ENCODE results near the gene ADGRF1. TPM values are rescaled to one million over a fixed set of nuclear protein-coding genes. Genes with fewer than 3 reads are reported as not detected.

Gene ADGRF1
- total RNA-seq, 1 donor from 2014 or later, result not detected

DNA sequence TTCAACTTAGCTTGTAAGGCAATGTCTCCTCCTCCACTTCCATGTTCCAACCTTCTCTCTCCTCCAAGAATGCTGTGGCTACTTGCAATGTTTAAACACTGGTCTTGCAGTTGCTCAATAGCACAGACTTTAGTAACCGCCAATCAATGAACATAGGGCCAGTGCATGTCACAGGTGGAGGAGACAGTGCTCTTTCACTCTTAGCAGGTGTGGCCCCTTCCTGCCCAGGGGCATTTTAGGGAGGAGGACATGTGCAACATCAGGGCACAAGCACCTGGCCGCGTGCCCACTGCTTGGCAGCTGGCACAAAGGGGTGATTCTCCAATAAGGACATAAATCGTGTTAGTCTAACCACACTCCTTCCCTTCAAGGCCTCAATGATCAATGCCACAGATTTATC lies 41.3 kb downstream of the ADGRF1 start:
- H3K4me3 Mint-ChIP-seq (ENCODE audit: unreplicated experiment), result no peak overlapping the region
- H3K27me3 Mint-ChIP-seq (ENCODE audit: low read depth), result peaks cover 16% of the 10 kb centered on the region
- TF ChIP-seq, protein P1, sequence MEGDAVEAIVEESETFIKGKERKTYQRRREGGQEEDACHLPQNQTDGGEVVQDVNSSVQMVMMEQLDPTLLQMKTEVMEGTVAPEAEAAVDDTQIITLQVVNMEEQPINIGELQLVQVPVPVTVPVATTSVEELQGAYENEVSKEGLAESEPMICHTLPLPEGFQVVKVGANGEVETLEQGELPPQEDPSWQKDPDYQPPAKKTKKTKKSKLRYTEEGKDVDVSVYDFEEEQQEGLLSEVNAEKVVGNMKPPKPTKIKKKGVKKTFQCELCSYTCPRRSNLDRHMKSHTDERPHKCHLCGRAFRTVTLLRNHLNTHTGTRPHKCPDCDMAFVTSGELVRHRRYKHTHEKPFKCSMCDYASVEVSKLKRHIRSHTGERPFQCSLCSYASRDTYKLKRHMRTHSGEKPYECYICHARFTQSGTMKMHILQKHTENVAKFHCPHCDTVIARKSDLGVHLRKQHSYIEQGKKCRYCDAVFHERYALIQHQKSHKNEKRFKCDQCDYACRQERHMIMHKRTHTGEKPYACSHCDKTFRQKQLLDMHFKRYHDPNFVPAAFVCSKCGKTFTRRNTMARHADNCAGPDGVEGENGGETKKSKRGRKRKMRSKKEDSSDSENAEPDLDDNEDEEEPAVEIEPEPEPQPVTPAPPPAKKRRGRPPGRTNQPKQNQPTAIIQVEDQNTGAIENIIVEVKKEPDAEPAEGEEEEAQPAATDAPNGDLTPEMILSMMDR (IDR thresholded peaks at IDR 0.05), result no peak
- no peaks in the 10 kb centered on the region for H3K36me3 Mint-ChIP-seq (ENCODE audit: low read depth)
- H3K4me1 Mint-ChIP-seq (ENCODE audit: low read depth), result no peaks in the 10 kb centered on the region
- DNase-seq (ENCODE audit: low spot score), result no peak
- H3K9me3 Mint-ChIP-seq (ENCODE audit: low read depth), result no peaks in the 10 kb centered on the region
- H3K27ac Mint-ChIP-seq (ENCODE audit: unreplicated experiment), result no peak overlapping the region

DNA sequence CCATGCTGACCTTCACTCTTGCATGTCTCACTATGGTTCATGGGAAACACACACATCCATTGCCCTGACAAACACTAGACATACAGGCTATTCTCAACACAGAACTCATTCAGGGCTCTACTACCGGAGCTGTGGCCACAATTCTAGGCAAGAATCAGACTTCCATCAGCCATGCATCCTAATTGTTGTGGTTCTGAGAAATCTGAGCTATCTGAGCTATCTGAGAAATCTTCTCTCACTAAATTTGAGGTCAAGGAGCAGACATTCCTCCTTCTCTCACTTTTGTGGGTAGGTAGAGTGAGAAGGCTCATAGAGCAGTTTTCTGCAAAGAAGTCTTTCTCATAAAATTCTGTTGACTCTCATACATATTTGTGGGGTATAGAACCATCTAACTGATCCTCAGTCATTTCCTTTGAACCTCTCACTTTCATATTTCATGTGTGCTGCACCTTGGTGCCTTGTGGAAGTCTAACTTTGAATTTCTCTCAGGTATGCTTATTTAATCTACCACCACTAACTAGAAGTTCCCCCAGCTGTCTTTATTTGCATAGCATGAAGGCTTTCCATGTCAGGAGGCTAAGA lies 43.6 kb downstream of the ADGRF1 start:
- TF ChIP-seq, protein P1 (IDR thresholded peaks at IDR 0.05), result no peak
- Mint-ChIP-seq H3K36me3 (ENCODE audit: low read depth) (no peaks in the 10 kb centered on the region), H3K27me3 (ENCODE audit: low read depth) (peaks cover 21% of the 10 kb centered on the region), H3K9me3 (ENCODE audit: low read depth) (no peaks in the 10 kb centered on the region), H3K27ac (ENCODE audit: unreplicated experiment) (no peak overlapping the region), H3K4me3 (ENCODE audit: unreplicated experiment) (no peak overlapping the region), H3K4me1 (ENCODE audit: low read depth) (no peaks in the 10 kb centered on the region)
- no peak for DNase-seq (ENCODE audit: low spot score)

DNA sequence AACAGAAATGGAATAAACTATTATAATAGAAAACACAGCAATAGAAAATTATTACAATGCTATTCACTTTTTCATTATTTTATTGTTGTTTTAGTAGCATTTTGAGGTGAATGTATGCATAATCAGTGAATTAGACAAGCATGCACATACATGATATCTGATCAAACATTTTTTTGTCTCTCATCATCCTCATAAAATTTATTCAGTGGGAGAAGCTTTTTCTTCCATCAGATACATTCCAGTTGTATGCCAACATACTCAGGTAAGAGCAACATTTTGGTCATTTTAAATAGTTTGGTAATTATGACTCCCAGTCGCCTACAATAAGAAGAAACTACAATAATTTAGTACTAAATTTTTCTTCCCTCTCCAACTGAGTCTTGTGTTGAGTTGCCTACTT lies 44.5 kb downstream of the ADGRF1 start:
- H3K4me1 Mint-ChIP-seq (ENCODE audit: low read depth), result no peaks in the 10 kb centered on the region
- peaks cover 21% of the 10 kb centered on the region for H3K27me3 Mint-ChIP-seq (ENCODE audit: low read depth)
- H3K4me3 Mint-ChIP-seq (ENCODE audit: unreplicated experiment), result no peak overlapping the region
- DNase-seq (ENCODE audit: low spot score), result no peak
- TF ChIP-seq, protein P1 (IDR thresholded peaks at IDR 0.05), result no peak
- no peaks in the 10 kb centered on the region for H3K9me3 Mint-ChIP-seq (ENCODE audit: low read depth)
- H3K27ac Mint-ChIP-seq (ENCODE audit: unreplicated experiment), result no peak overlapping the region
- no peaks in the 10 kb centered on the region for H3K36me3 Mint-ChIP-seq (ENCODE audit: low read depth)

DNA sequence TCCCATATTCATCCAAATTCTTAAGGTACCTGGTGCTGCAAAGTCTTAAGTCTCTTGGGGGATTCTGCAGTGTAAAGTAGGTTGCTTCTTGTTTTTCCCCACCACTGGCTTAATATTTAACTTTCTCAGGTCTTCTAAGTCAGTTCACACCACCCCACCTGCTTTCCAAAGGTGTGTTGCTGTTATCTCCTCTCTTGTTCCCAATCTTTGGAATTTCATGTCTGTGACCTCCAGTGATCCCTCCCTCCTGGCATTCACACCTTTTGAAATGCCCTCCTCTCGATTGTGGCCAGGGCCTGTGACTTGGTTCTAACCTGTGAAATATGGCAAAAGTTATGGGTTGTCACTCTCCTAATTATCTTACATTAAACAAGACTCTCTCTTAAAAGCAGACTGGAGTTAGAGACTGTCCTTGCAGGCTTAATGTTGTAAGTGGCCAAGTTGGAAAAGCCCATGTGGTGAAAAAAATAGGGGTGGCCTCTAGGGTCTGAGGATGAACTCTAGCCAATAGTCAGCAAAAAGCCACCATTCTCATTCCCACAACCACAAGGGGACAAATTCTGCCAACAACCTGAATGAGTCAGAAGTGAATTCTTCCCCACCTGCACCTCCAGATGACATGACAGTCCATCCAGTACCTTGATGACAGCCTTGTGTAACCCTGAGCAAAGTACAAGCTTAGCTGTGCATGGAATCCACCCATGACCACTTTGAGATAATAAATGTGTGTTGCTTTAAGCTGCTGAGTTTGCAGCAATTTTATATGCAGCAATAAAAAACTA lies 45.1 kb downstream of the ADGRF1 start:
- Mint-ChIP-seq H3K4me1 (ENCODE audit: low read depth) (no peaks in the 10 kb centered on the region), H3K27me3 (ENCODE audit: low read depth) (peaks cover 21% of the 10 kb centered on the region), H3K36me3 (ENCODE audit: low read depth) (no peaks in the 10 kb centered on the region), H3K9me3 (ENCODE audit: low read depth) (no peaks in the 10 kb centered on the region), H3K4me3 (ENCODE audit: unreplicated experiment) (no peak overlapping the region), H3K27ac (ENCODE audit: unreplicated experiment) (no peak overlapping the region)
- no peak for DNase-seq (ENCODE audit: low spot score)
- TF ChIP-seq, protein P1 (IDR thresholded peaks at IDR 0.05), result no peak

DNA sequence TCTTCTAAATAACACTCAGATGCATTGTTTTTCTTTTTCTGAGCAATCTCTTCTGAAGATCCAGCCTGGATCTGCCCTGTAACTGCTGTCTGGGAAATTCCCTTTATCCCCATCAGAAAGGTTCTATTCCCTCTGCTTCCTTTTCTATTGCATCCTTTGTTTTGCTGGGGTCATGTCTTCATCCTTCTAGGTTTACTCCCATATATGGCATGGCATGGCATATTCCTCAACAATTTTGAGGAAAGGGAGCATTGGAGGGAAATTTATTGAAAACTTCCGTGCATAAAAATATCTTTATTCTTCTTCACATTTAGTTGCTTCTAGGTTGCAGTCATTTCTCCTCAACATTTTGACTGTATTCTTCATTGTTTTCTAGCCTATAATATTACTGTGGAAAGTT lies 47.2 kb downstream of the ADGRF1 start:
- H3K4me3 Mint-ChIP-seq (ENCODE audit: unreplicated experiment), result no peak overlapping the region
- no peak for DNase-seq (ENCODE audit: low spot score)
- H3K27ac Mint-ChIP-seq (ENCODE audit: unreplicated experiment), result no peak overlapping the region
- no peaks in the 10 kb centered on the region for H3K4me1 Mint-ChIP-seq (ENCODE audit: low read depth)
- H3K27me3 Mint-ChIP-seq (ENCODE audit: low read depth), result peaks cover 24% of the 10 kb centered on the region
- TF ChIP-seq, protein P1 (IDR thresholded peaks at IDR 0.05), result no peak
- H3K36me3 Mint-ChIP-seq (ENCODE audit: low read depth), result no peaks in the 10 kb centered on the region
- H3K9me3 Mint-ChIP-seq (ENCODE audit: low read depth), result no peaks in the 10 kb centered on the region
